NCI-H345 treated with DMSO at 0.1 percent for 48 hours (cell line): ENCODE measurements around the gene DARS1.
"Not testable (repeated sequence)": the region's sequence is repeated elsewhere in the genome, so short reads cannot be mapped to it uniquely, and the experiment has no call there.

Experiments used
- DNase-seq: peaks from one replicate; lab custom pipeline; 2025; ENCODE audit not compliant: unreplicated experiment; lab: John Stamatoyannopoulos, UW

DARS1 gene

GRCh38 chr2:135890835-135891234 lies 94.6 kb downstream of the DARS1 start:
- no peak for DNase-seq

- DNase-seq, result no peak
Observed at GRCh38 chr2:135890149-135890548, 95.3 kb downstream of the DARS1 start.

GRCh38 chr2:135888587-135888986 lies 96.8 kb downstream of the DARS1 start:
- not testable (repeated sequence) for DNase-seq

- no peak for DNase-seq
Observed at GRCh38 chr2:135885709-135886108, 99.7 kb downstream of the DARS1 start.

- no peak for DNase-seq
Observed at GRCh38 chr2:135882415-135882814, 103.0 kb downstream of the DARS1 start.

- DNase-seq, result not testable (repeated sequence)
Observed at GRCh38 chr2:135876770-135877169, 108.7 kb downstream of the DARS1 start.

- DNase-seq, result peak; percentile 98
Observed at GRCh38 chr2:135876066-135876711, 109.2 kb downstream of the DARS1 start, which contains the start of gene MCM6. Gene MCM6 (minus strand): TSS chr2:135876443. CDS start chr2:135876365, 78 bp downstream.

- no peak for DNase-seq
Observed at GRCh38 chr2:135875491-135876065, 109.8 kb downstream of the DARS1 start.

- DNase-seq, result no peak
Observed at GRCh38 chr2:135874777-135875365, 110.6 kb downstream of the DARS1 start.

GRCh38 chr2:135870571-135870970 lies 114.9 kb downstream of the DARS1 start:
- DNase-seq, result no peak

- DNase-seq, result no peak
Observed at GRCh38 chr2:135863233-135863632, 122.2 kb downstream of the DARS1 start.

- no peak for DNase-seq
Observed at GRCh38 chr2:135862718-135863117, 122.7 kb downstream of the DARS1 start.
